Activated naive CD8-positive, alpha-beta T cell (primary cell): ENCODE measurements around the gene IZUMO2.

ENCODE experiments used
- H3K27ac Mint-ChIP-seq: one replicate; pipeline ENCODE4 v1.8.0; 2021; ENCODE audit warnings: mixed read lengths
- H3K27me3 Mint-ChIP-seq: one replicate; pipeline ENCODE4 v1.8.0; 2021; ENCODE audit warnings: mixed read lengths
- H3K36me3 Mint-ChIP-seq: one replicate; pipeline ENCODE4 v1.8.0; 2021; ENCODE audit warnings: mixed read lengths
- H3K4me1 Mint-ChIP-seq: one replicate; pipeline ENCODE4 v1.8.0; 2021; ENCODE audit warnings: low read depth, mixed read lengths
- H3K4me3 Mint-ChIP-seq: one replicate; pipeline ENCODE4 v1.8.0; 2021; ENCODE audit warnings: mild to moderate bottlenecking, mixed read lengths
- H3K9me3 Mint-ChIP-seq: one replicate; pipeline ENCODE4 v1.8.0; 2021; ENCODE audit warnings: low read depth, mixed read lengths

IZUMO2 gene

DNA sequence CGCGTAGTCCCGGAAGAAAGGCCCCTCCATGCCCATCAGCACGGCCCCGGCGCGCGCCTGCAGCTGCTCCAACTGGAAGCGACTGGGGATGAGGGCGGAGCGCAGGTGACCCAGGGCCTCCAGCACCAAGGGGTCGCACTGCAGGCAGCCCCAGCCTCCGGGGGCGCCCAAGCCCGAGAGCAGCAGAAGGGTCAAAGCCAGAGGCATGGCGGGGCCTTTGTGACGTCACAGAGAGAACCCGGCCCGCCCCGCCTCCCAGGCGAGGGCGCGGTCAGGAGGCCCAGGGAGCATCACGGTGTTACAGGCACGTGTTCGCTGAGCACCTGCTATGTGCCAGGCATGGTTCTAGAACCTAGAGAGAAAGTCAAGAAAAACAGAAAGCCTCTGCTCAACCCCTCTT, at the start of gene IZUMO2:
Gene IZUMO2, minus strand, starts transcription at position 294 of the 400 bp plus-strand sequence. Its CDS starts 87 bp downstream, at position 207.
- H3K27ac Mint-ChIP-seq = no peak within 1 kb of the TSS

GRCh38 chr19:50210425-50210824, 47.3 kb upstream of the IZUMO2 start:
- no peaks in the 10 kb centered on the region for H3K36me3 Mint-ChIP-seq
- peaks cover 6% of the 10 kb centered on the region for H3K9me3 Mint-ChIP-seq
- H3K4me1 Mint-ChIP-seq = no peaks in the 10 kb centered on the region
- H3K27ac Mint-ChIP-seq = no peak overlapping the region
- H3K4me3 Mint-ChIP-seq = no peak overlapping the region
- peaks cover 9% of the 10 kb centered on the region for H3K27me3 Mint-ChIP-seq

More for the DNA sequence above, at the start of gene IZUMO2:
- Mint-ChIP-seq H3K4me1 (no peaks in the 10 kb centered on the region), H3K36me3 (no peaks in the 10 kb centered on the region), H3K9me3 (peaks cover 6% of the 10 kb centered on the region), H3K27me3 (peaks cover 17% of the 10 kb centered on the region), H3K4me3 (no peak within 1 kb of the TSS)

- Mint-ChIP-seq H3K27ac (no peak overlapping the region), H3K36me3 (no peaks in the 10 kb centered on the region), H3K9me3 (peaks cover 6% of the 10 kb centered on the region)
Measured at GRCh38 chr19:50209131-50209530, 46.0 kb upstream of the IZUMO2 start.

DNA sequence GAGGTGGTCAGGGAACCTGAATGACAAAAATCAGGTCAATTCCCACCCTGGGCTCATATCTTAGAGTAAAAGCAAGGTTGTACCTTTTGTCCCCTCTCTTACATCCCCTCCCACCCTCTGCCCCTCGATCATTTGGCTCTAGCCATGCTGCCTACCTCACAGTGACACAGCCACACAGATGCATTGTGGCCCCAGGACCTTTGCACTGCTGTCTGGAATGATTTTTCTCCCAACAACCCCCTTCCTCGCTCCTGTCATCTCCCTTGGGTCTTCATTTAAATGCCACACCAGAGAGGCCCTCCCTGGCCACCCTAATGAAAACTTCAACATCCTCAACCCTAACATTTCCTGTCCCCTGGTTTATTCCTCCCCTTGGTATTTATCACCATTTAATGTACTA, 44.6 kb upstream of the IZUMO2 start:
- Mint-ChIP-seq H3K4me3 (no peak overlapping the region), H3K27me3 (peaks cover 17% of the 10 kb centered on the region)

More at GRCh38 chr19:50209131-50209530, 46.0 kb upstream of the IZUMO2 start:
- peaks cover 2% of the 10 kb centered on the region for H3K4me1 Mint-ChIP-seq
- no peak overlapping the region for H3K4me3 Mint-ChIP-seq
- peaks cover 14% of the 10 kb centered on the region for H3K27me3 Mint-ChIP-seq

GRCh38 chr19:50206191-50206590, 43.1 kb upstream of the IZUMO2 start:
- Mint-ChIP-seq H3K36me3 (no peaks in the 10 kb centered on the region), H3K27me3 (peaks cover 29% of the 10 kb centered on the region), H3K27ac (no peak overlapping the region), H3K9me3 (no peaks in the 10 kb centered on the region), H3K4me1 (peaks cover 4% of the 10 kb centered on the region), H3K4me3 (no peak overlapping the region)

More for the DNA sequence above, 44.6 kb upstream of the IZUMO2 start:
- Mint-ChIP-seq H3K27ac (no peak overlapping the region), H3K36me3 (no peaks in the 10 kb centered on the region), H3K9me3 (peaks cover 6% of the 10 kb centered on the region), H3K4me1 (peaks cover 4% of the 10 kb centered on the region)

- Mint-ChIP-seq H3K27ac (no peak overlapping the region), H3K4me3 (no peak overlapping the region), H3K9me3 (no peaks in the 10 kb centered on the region), H3K36me3 (no peaks in the 10 kb centered on the region), H3K27me3 (peaks cover 30% of the 10 kb centered on the region), H3K4me1 (peaks cover 4% of the 10 kb centered on the region)
Measured at GRCh38 chr19:50205681-50206138, 42.6 kb upstream of the IZUMO2 start.

- H3K27me3 Mint-ChIP-seq = peaks cover 30% of the 10 kb centered on the region
- H3K4me1 Mint-ChIP-seq = peaks cover 4% of the 10 kb centered on the region
- no peaks in the 10 kb centered on the region for H3K9me3 Mint-ChIP-seq
- no peak overlapping the region for H3K4me3 Mint-ChIP-seq
- H3K27ac Mint-ChIP-seq = no peak overlapping the region
- no peaks in the 10 kb centered on the region for H3K36me3 Mint-ChIP-seq
Measured at GRCh38 chr19:50204811-50205675, 42.0 kb upstream of the IZUMO2 start.

- H3K4me1 Mint-ChIP-seq = peaks cover 4% of the 10 kb centered on the region
- H3K27me3 Mint-ChIP-seq = peaks cover 32% of the 10 kb centered on the region
- H3K36me3 Mint-ChIP-seq = no peaks in the 10 kb centered on the region
- no peak overlapping the region for H3K4me3 Mint-ChIP-seq
- H3K27ac Mint-ChIP-seq = no peak overlapping the region
- H3K9me3 Mint-ChIP-seq = no peaks in the 10 kb centered on the region
Measured at GRCh38 chr19:50204081-50204428, 41.0 kb upstream of the IZUMO2 start.

DNA sequence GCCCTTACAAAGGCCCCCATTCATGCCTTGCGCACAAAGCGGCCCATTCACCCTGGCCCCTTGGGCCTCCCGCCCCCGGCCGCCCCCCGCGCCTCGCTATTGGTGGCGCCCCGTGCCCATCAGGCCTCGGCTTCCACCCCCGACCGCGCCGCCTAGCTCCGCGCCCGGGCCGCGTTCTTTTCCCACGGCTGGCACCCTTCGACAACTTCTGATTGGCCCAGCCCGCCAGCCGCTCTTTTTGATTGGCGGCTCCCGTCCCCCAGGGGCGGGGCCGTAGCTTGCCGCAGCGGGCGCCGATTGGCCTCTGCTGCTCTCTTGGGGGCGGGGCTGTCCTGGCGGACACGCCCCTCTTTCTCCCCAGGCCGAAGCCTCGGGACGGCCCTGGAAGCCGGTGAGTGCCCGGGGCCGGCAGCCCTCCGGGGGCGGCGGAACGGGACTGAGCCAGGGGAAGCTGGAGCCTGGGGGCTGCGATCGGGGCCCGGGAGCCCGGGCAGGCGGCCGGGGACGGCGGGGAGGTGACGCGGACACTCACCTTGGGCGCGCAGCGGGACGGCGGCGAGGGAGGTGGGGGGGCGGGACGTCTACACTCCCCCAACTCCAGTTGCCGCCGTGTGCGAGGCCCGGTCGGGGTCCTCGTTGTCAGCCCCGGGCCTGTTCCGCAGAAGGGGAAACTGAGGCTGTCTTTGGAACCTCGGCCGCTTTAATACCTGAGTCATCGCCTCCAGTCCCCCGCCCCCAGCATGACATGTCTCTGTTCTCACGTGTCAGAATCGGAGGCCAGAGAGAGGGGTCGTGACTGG, 40.4 kb upstream of the IZUMO2 start, which contains the start of gene MYH14:
Gene MYH14, plus strand, starts transcription at position 342 of the 800 bp plus-strand sequence. CDS start 6,744 bp downstream, outside the sequence.
- Mint-ChIP-seq H3K36me3 (no peaks in the 10 kb centered on the region), H3K4me3 (peak within 1 kb of the TSS; percentile 5), H3K9me3 (no peaks in the 10 kb centered on the region), H3K27me3 (peaks cover 37% of the 10 kb centered on the region), H3K4me1 (peaks cover 4% of the 10 kb centered on the region), H3K27ac (no peak within 1 kb of the TSS)

DNA sequence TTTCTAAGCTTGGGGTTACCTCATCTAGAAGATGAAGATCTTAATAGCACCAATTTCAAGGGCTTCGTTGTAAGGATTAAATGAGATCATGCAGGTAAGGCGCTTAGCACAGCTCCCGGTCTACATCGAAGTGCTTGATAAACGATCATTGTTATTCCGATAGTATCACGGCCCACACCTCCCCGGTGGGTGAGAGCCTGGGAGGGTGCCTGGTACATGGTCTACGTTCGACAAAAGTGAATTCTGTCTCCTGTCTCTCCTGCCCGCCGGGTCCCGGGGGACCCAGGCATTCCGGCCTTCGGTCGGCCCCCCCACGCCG, 39.8 kb upstream of the IZUMO2 start:
- no peaks in the 10 kb centered on the region for H3K36me3 Mint-ChIP-seq
- H3K27ac Mint-ChIP-seq = no peak overlapping the region
- no peaks in the 10 kb centered on the region for H3K9me3 Mint-ChIP-seq
- peaks cover 39% of the 10 kb centered on the region for H3K27me3 Mint-ChIP-seq
- no peak overlapping the region for H3K4me3 Mint-ChIP-seq
- peaks cover 4% of the 10 kb centered on the region for H3K4me1 Mint-ChIP-seq

- Mint-ChIP-seq H3K9me3 (no peaks in the 10 kb centered on the region), H3K4me3 (no peak overlapping the region), H3K4me1 (peaks cover 4% of the 10 kb centered on the region), H3K27ac (no peak overlapping the region), H3K36me3 (no peaks in the 10 kb centered on the region), H3K27me3 (peaks cover 37% of the 10 kb centered on the region)
Measured at GRCh38 chr19:50202386-50202785, 39.3 kb upstream of the IZUMO2 start.

DNA sequence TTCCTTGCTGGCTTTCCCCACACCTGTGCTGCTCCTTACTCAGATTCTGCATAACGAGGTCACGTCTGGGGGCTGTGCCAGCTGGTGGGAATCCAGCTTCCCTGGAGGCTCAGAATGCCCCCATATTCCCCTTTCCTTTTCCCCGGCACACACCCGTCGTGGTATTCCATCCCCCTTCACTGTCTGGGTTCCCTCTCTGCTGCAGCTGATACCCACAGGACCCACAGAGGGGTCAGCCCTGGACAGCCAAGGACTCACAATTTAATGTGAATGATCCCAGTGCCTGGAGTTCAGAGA, 36.1 kb upstream of the IZUMO2 start:
- H3K4me1 Mint-ChIP-seq = peaks cover 2% of the 10 kb centered on the region
- H3K4me3 Mint-ChIP-seq = no peak overlapping the region
- no peak overlapping the region for H3K27ac Mint-ChIP-seq
- no peaks in the 10 kb centered on the region for H3K9me3 Mint-ChIP-seq
- no peaks in the 10 kb centered on the region for H3K36me3 Mint-ChIP-seq
- H3K27me3 Mint-ChIP-seq = peaks cover 37% of the 10 kb centered on the region

- Mint-ChIP-seq H3K36me3 (no peaks in the 10 kb centered on the region), H3K9me3 (no peaks in the 10 kb centered on the region), H3K4me1 (no peaks in the 10 kb centered on the region), H3K4me3 (no peak overlapping the region), H3K27ac (no peak overlapping the region), H3K27me3 (peaks cover 38% of the 10 kb centered on the region)
Measured at GRCh38 chr19:50198431-50199258, 35.6 kb upstream of the IZUMO2 start.

GRCh38 chr19:50197348-50197747, 34.3 kb upstream of the IZUMO2 start:
- Mint-ChIP-seq H3K4me3 (no peak overlapping the region), H3K9me3 (no peaks in the 10 kb centered on the region), H3K27me3 (peaks cover 40% of the 10 kb centered on the region), H3K27ac (no peak overlapping the region), H3K36me3 (no peaks in the 10 kb centered on the region), H3K4me1 (no peaks in the 10 kb centered on the region)
